ENCODE measurements around the gene FAM169A. TPM values are rescaled to one million over a fixed set of nuclear protein-coding genes. Genes with fewer than 3 reads are reported as not detected.
"Not testable (repeated sequence)": the region's sequence is repeated elsewhere in the genome, so short reads cannot be mapped to it uniquely, and the experiment has no call there.

The FAM169A gene
- total RNA-seq, 2 donors from 2014 or later, result 49.8 to 50.5 TPM

GRCh38 chr5:74889523-74890105 is 23.4 kb upstream of the FAM169A start:
- no peak overlapping the region for H3K4me3 Mint-ChIP-seq
- H3K36me3 Mint-ChIP-seq (ENCODE audit: low read depth), result no peaks in the 10 kb centered on the region
- Histone ChIP-seq H3K36me3 (ENCODE audit: control insufficient read depth, insufficient read depth, low read length) (no peaks in the 10 kb centered on the region), H3K9ac (ENCODE audit: extremely low read depth, low read length, poor library complexity, severe bottlenecking) (no peak overlapping the region), H3K27ac (ENCODE audit: low read depth, low read length) (no peak overlapping the region), H3K9me3 (ENCODE audit: control insufficient read depth, low read length) (peaks cover 9% of the 10 kb centered on the region), H3K27me3 (ENCODE audit: control insufficient read depth, insufficient read depth, low read length, poor library complexity, severe bottlenecking) (no peaks in the 10 kb centered on the region), H3K4me3 (ENCODE audit: low read length) (no peak overlapping the region), H3K4me1 (ENCODE audit: control insufficient read depth, insufficient read depth, low read length) (no peaks in the 10 kb centered on the region)
- no peaks in the 10 kb centered on the region for H3K27me3 Mint-ChIP-seq (ENCODE audit: insufficient read depth)
- DNase-seq, result no peak
- peaks cover 4% of the 10 kb centered on the region for H3K9me3 Mint-ChIP-seq
- H3K4me1 Mint-ChIP-seq, result peaks cover 10% of the 10 kb centered on the region
- WGBS, 2 experiments (ENCODE audit: insufficient coverage in 1 of 2, insufficient read length in 1 of 2), result no CpG with 5 or more reads among the region's 2 CpGs
- peak overlapping the region; percentile 73 for H3K27ac Mint-ChIP-seq
- TF ChIP-seq, protein P1, sequence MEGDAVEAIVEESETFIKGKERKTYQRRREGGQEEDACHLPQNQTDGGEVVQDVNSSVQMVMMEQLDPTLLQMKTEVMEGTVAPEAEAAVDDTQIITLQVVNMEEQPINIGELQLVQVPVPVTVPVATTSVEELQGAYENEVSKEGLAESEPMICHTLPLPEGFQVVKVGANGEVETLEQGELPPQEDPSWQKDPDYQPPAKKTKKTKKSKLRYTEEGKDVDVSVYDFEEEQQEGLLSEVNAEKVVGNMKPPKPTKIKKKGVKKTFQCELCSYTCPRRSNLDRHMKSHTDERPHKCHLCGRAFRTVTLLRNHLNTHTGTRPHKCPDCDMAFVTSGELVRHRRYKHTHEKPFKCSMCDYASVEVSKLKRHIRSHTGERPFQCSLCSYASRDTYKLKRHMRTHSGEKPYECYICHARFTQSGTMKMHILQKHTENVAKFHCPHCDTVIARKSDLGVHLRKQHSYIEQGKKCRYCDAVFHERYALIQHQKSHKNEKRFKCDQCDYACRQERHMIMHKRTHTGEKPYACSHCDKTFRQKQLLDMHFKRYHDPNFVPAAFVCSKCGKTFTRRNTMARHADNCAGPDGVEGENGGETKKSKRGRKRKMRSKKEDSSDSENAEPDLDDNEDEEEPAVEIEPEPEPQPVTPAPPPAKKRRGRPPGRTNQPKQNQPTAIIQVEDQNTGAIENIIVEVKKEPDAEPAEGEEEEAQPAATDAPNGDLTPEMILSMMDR (conservative IDR thresholded peaks at IDR 0.05), result no peak

DNA sequence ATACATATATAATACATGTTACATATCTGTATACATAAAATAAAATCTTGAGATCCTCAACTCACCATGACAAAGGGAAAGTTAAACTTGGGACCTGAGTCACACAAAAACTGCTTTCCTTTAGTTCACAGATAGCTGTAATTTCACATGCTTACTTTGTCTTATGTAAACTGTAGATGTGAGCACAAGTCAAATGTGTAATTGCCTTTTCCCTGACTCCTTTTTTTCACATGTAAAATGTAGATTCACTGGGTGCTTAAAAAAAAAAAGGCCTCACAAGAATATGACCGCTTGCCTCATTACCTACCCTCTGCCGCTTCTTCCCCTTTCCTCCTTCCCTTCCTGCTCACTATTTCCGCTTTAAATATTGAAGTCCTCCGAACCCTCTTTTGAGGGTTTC is 21.9 kb upstream of the FAM169A start:
- Histone ChIP-seq H3K4me3 (ENCODE audit: low read length) (no peak overlapping the region), H3K36me3 (ENCODE audit: control insufficient read depth, insufficient read depth, low read length) (no peaks in the 10 kb centered on the region), H3K27ac (ENCODE audit: low read depth, low read length) (no peak overlapping the region), H3K27me3 (ENCODE audit: control insufficient read depth, insufficient read depth, low read length, poor library complexity, severe bottlenecking) (no peaks in the 10 kb centered on the region), H3K4me1 (ENCODE audit: control insufficient read depth, insufficient read depth, low read length) (no peaks in the 10 kb centered on the region), H3K9ac (ENCODE audit: extremely low read depth, low read length, poor library complexity, severe bottlenecking) (no peak overlapping the region), H3K9me3 (ENCODE audit: control insufficient read depth, low read length) (no peaks in the 10 kb centered on the region)
- no peak for DNase-seq
- Mint-ChIP-seq H3K9me3 (no peaks in the 10 kb centered on the region), H3K4me1 (peaks cover 15% of the 10 kb centered on the region), H3K4me3 (no peak overlapping the region), H3K36me3 (ENCODE audit: low read depth) (no peaks in the 10 kb centered on the region), H3K27ac (no peak overlapping the region), H3K27me3 (ENCODE audit: insufficient read depth) (no peaks in the 10 kb centered on the region)
- TF ChIP-seq, protein P1 (conservative IDR thresholded peaks at IDR 0.05), result no peak
- WGBS, 2 experiments (ENCODE audit: insufficient coverage in 1 of 2, insufficient read length in 1 of 2), result 93 to 95% methylated on average over 4 of the region's 4 CpGs

GRCh38 chr5:74885170-74885569 is 19.0 kb upstream of the FAM169A start:
- Mint-ChIP-seq H3K27me3 (ENCODE audit: insufficient read depth) (no peaks in the 10 kb centered on the region), H3K27ac (peak overlapping the region; percentile 66), H3K36me3 (ENCODE audit: low read depth) (no peaks in the 10 kb centered on the region), H3K9me3 (no peaks in the 10 kb centered on the region), H3K4me1 (peaks cover 27% of the 10 kb centered on the region), H3K4me3 (no peak overlapping the region)
- H3K9ac ChIP-seq (ENCODE audit: extremely low read depth, low read length, poor library complexity, severe bottlenecking), result no peak overlapping the region
- no peak for DNase-seq
- TF ChIP-seq, protein P1 (conservative IDR thresholded peaks at IDR 0.05), result no peak
- no peak overlapping the region for H3K4me3 ChIP-seq (ENCODE audit: low read length)
- H3K9me3 ChIP-seq (ENCODE audit: control insufficient read depth, low read length), result no peaks in the 10 kb centered on the region
- no peaks in the 10 kb centered on the region for H3K27me3 ChIP-seq (ENCODE audit: control insufficient read depth, insufficient read depth, low read length, poor library complexity, severe bottlenecking)
- H3K4me1 ChIP-seq (ENCODE audit: control insufficient read depth, insufficient read depth, low read length), result no peaks in the 10 kb centered on the region
- H3K27ac ChIP-seq (ENCODE audit: low read depth, low read length), result no peak overlapping the region
- H3K36me3 ChIP-seq (ENCODE audit: control insufficient read depth, insufficient read depth, low read length), result no peaks in the 10 kb centered on the region

DNA sequence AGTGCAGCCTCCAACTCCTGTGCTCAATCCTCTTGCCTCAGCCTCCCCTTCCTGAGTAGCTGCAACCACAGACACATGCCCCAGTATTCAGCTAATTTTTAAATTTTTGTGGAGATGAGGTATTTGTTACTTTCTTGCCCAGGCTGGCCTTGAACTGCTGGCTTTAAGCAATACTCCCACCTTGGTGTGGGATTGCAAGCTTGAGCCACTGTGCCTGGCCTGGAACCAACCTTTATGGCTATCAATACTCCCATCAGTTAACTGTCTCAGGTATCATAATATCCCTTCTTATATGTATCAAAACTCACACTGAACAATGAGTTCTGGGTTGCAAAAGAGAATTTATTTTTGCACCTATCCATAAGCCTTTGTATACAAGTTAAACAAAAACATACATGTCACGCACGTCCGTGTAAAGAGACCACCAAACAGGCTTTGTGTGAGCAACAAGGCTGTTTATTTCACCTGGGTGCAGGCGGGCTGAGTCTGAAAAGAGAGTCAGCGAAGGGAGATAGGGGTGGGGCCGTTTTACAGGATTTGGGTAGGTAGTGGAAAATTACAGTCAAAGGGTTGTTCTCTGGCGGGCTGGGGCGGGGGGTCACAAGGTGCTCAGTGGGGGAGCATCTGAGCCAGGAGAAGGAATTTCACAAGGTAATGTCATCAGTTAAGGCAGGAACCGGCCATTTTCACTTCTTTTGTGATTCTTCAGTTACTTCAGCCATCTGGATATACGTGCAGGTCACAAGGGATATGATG is 16.4 kb upstream of the FAM169A start:
- 40 to 60% methylated on average over 1 to 10 of the region's 10 CpGs for WGBS, 2 experiments (ENCODE audit: insufficient coverage in 1 of 2, insufficient read length in 1 of 2)
- DNase-seq, result peak; percentile 93
- peak overlapping the region; percentile 29 for H3K4me3 Mint-ChIP-seq
- not testable (repeated sequence) for H3K4me3 ChIP-seq (ENCODE audit: low read length); H3K36me3 ChIP-seq (ENCODE audit: control insufficient read depth, insufficient read depth, low read length); H3K27ac ChIP-seq (ENCODE audit: low read depth, low read length); H3K36me3 Mint-ChIP-seq (ENCODE audit: low read depth); H3K27me3 Mint-ChIP-seq (ENCODE audit: insufficient read depth); H3K27me3 ChIP-seq (ENCODE audit: control insufficient read depth, insufficient read depth, low read length, poor library complexity, severe bottlenecking); H3K4me1 ChIP-seq (ENCODE audit: control insufficient read depth, insufficient read depth, low read length); H3K9me3 Mint-ChIP-seq; H3K9me3 ChIP-seq (ENCODE audit: control insufficient read depth, low read length)
- peak overlapping the region; percentile 98 for H3K27ac Mint-ChIP-seq
- peaks cover 24% of the 10 kb centered on the region for H3K4me1 Mint-ChIP-seq
- H3K9ac ChIP-seq (ENCODE audit: extremely low read depth, low read length, poor library complexity, severe bottlenecking), result peak overlapping the region; percentile 11

Measured in endodermal cell (in vitro differentiated cells).